Kidney (tissue), 14 donors: ENCODE data around the gene GPSM1. TPM values are rescaled to one million over a fixed set of nuclear protein-coding genes. Genes with fewer than 3 reads are reported as not detected.

Experiments
- DNase-seq, 5 donors: peaks; one replicate each; pipeline ENCODE4 v3.0.0-alpha.2; 2013 to 2020
- FAIRE-seq: peaks from 2 replicates; lab custom pipeline; 2012; peaks lifted over from hg19 to GRCh38; lab: Jason Lieb, UNC
- H3K27ac ChIP-seq, 2 donors: one replicate each; pipeline ENCODE4 v1.7.0; 2013; ENCODE audit warnings: low read depth in 2 of 2, low read length in 2 of 2, inconsistent platforms in 1 of 2
- H3K27me3 ChIP-seq: one replicate; pipeline ENCODE4 v1.7.1; 2013; ENCODE audit warnings: low read length, inconsistent platforms; ENCODE audit not compliant: control insufficient read depth, insufficient read depth
- H3K36me3 ChIP-seq, 3 donors: one replicate each; pipeline versions ENCODE4 v1.7.0 to v1.7.1; 2013; ENCODE audit warnings: low read length in 3 of 3, control low read depth in 1 of 3, inconsistent platforms in 1 of 3; ENCODE audit not compliant: insufficient read depth in 3 of 3, control insufficient read depth in 2 of 3
- H3K4me1 ChIP-seq, 3 donors: one replicate each; pipeline versions ENCODE4 v1.7.0 to v1.7.1; 2013; ENCODE audit warnings: low read length in 3 of 3, inconsistent platforms in 1 of 3, low read depth in 1 of 3; ENCODE audit not compliant: control insufficient read depth in 2 of 3, insufficient read depth in 2 of 3
- H3K4me3 ChIP-seq, 3 donors: one replicate each; pipeline versions ENCODE4 v1.7.0 to v1.8.1; 2013; ENCODE audit warnings: low read length in 3 of 3, control low read depth in 1 of 3, inconsistent platforms in 1 of 3
- H3K9ac ChIP-seq, 3 donors: one replicate each; pipeline versions ENCODE4 v1.7.0 to v1.7.1; 2013; ENCODE audit warnings: low read length in 3 of 3, control low read depth in 1 of 3, inconsistent platforms in 1 of 3
- H3K9me3 ChIP-seq, 3 donors: one replicate each; pipeline versions ENCODE4 v1.7.0 to v1.7.1; 2013; ENCODE audit warnings: low read length in 3 of 3, control low read depth in 1 of 3, inconsistent platforms in 1 of 3; ENCODE audit not compliant: control insufficient read depth in 2 of 3, insufficient read depth in 1 of 3
- intact Hi-C: fragments of 100-400 bp; cut with DNase I; formaldehyde crosslinking; loops from one replicate; pipeline ENCODE4 v1.11.1; 2022
- polyA plus RNA-seq: library from polyadenylated mRNA; stranded (reverse); fragments of 350-450 nt; fragmentation: Illumina TruSeq; extraction: RNeasy Lipid Tissue Mini Kit (QIAGEN cat#74804); gene quantifications from one replicate; pipeline ENCODE4 v1.2.3, GENCODE V29; 2014; ENCODE audit warnings: low read depth, low replicate concordance; ENCODE audit not compliant: insufficient read depth
- total RNA-seq: library from RNA; stranded (reverse); fragmentation: NEBNext Ultra II Directional; extraction: Animal tissue kit (Norgen Biotek cat#: 25700); gene quantifications from one replicate; pipeline ENCODE4 v1.2.1, GENCODE V29; 2021
- TF ChIP-seq, protein P1 (sequence below): IDR thresholded peaks from 3 replicates; pipeline ENCODE4 v1.5.1; 2012; ENCODE audit warnings: mild to moderate bottlenecking, moderate library complexity, borderline replicate concordance; ENCODE audit not compliant: insufficient read depth; ENCODE audit errors: extremely low read depth
- donor health status: control.
- donor health status: control.
- donor health status: control.
- donor health status: control.
- donor health status: control.
- donor health status: DM: yes; HTN: yes; CAD: no.
- donor health status: Normal renal cell carcinoma (clear cell type).

GPSM1 gene
- total and polyA plus RNA-seq, 2 donors from 2014 or later, result 11.6 to 11.9 TPM

DNA sequence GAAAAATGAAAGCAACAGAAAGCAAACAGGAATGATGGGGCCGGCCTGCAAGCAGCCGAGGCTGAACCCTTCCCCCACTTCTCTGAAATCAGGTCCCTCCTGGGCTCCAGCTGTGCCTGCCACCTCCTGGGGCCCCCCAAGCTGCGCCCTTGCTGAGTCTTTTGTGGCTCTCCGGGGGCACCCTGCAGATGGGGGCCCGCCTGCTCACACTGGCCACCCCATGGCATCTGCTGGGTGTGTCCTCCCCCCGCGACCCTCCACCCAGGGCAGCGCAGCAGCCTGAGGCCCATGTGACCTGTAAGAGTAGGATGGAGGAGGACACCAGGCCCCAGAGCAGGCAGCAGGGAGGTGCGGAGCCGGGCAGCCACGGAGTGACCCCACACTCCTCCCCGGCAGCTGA lies 5.7 kb downstream of the GPSM1 start:
- Histone ChIP-seq H3K4me3 (no peak overlapping the region), H3K4me1 (peaks cover 0 to 8% (median 0%) of the 10 kb centered on the region in 3 donors), H3K27me3 (no peaks in the 10 kb centered on the region), H3K27ac (no peak overlapping the region), H3K36me3 (no peaks in the 10 kb centered on the region), H3K9ac (no peak overlapping the region), H3K9me3 (no peaks in the 10 kb centered on the region)
- DNase-seq (no peak), FAIRE-seq (no peak)
- TF ChIP-seq, protein P1, sequence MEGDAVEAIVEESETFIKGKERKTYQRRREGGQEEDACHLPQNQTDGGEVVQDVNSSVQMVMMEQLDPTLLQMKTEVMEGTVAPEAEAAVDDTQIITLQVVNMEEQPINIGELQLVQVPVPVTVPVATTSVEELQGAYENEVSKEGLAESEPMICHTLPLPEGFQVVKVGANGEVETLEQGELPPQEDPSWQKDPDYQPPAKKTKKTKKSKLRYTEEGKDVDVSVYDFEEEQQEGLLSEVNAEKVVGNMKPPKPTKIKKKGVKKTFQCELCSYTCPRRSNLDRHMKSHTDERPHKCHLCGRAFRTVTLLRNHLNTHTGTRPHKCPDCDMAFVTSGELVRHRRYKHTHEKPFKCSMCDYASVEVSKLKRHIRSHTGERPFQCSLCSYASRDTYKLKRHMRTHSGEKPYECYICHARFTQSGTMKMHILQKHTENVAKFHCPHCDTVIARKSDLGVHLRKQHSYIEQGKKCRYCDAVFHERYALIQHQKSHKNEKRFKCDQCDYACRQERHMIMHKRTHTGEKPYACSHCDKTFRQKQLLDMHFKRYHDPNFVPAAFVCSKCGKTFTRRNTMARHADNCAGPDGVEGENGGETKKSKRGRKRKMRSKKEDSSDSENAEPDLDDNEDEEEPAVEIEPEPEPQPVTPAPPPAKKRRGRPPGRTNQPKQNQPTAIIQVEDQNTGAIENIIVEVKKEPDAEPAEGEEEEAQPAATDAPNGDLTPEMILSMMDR, result no peak
- intact Hi-C loops, result no loop called here

DNA sequence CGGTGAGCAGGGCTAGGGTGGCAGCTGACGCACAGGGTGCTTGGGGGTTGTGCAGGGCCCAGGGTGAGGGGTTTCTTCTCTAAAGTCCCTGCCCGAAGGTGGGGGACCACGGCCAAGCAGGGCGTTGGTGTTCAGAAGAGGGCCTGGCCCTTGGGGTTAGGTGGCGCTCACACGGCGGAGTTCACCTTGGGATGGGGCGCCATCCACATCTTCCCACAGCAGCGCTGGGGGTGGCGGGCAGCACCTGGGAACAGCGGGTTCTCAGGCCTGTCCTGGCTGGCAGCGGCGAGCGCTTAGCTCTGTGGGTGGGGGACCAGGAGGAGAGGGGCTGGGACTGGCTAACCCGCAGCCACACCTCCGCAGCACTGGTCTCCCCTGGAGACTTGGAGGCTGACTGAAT lies 6.1 kb downstream of the GPSM1 start:
- H3K4me1 ChIP-seq, result peaks cover 0 to 3% (median 0%) of the 10 kb centered on the region in 3 donors
- no peak overlapping the region for H3K27ac ChIP-seq
- TF ChIP-seq, protein P1, result no peak

DNA sequence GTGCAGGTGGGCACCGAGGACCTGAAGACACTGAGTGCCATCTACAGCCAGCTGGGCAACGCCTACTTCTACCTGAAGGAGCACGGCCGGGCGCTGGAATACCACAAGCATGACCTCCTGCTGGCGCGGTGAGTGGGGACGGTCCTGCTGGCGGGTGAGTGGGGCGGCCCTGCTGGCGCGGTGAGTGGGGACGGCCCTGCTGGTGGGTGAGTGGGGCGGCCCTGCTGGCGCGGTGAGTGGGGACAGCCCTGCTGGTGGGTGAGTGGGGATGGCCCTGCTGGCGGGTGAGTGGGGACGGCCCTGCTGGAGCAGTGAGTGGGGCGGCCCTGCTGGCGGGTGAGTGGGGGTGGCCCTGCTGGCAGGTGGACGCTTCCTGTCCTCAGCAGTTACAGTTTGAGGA lies 7.2 kb downstream of the GPSM1 start:
- no peak overlapping the region for H3K27ac ChIP-seq
- no peak overlapping the region for H3K9ac ChIP-seq
- no peaks in the 10 kb centered on the region for H3K9me3 ChIP-seq
- FAIRE-seq (no peak), DNase-seq (no peak)
- H3K4me3 ChIP-seq, result no peak overlapping the region
- H3K36me3 ChIP-seq, result no peaks in the 10 kb centered on the region
- intact Hi-C loops, result no loop called here
- H3K4me1 ChIP-seq, result no peaks in the 10 kb centered on the region
- TF ChIP-seq, protein P1, result no peak
- no peaks in the 10 kb centered on the region for H3K27me3 ChIP-seq

More for the DNA sequence above, 6.1 kb downstream of the GPSM1 start:
- no peak overlapping the region for H3K9ac ChIP-seq
- H3K27me3 ChIP-seq, result no peaks in the 10 kb centered on the region
- intact Hi-C loops, result no loop called here
- DNase-seq, result no peak
- H3K4me3 ChIP-seq, result no peak overlapping the region
- no peak for FAIRE-seq
- no peaks in the 10 kb centered on the region for H3K36me3 ChIP-seq
- no peaks in the 10 kb centered on the region for H3K9me3 ChIP-seq
